HAP-1 (cell line): ENCODE measurements around the gene TSPAN2.
A peak's percentile ranks its signal among the peaks of the same experiment; 100 is the strongest.

Experiments used
- DNase-seq, 2 experiments: peaks; one replicate each; pipeline ENCODE4 v3.0.0-alpha.2; 2016 to 2020; ENCODE audit warnings: low spot score in 2 of 2
- H3K27me3 ChIP-seq: fragments of 250-450 bp; sonication (Bioruptor Pico); 2 replicates; pipeline ENCODE4 v1.5.1; 2020; ENCODE audit warnings: low read depth, mild to moderate bottlenecking, moderate library complexity
- H3K36me3 ChIP-seq: fragments of 250-450 bp; sonication (Bioruptor Pico); replicated peaks from 2 replicates; pipeline ENCODE4 v1.5.1; 2020; ENCODE audit warnings: mild to moderate bottlenecking
- H3K4me1 ChIP-seq: fragments of 250-450 bp; sonication (Bioruptor Pico); 2 replicates; pipeline ENCODE4 v1.5.1; 2020; ENCODE audit warnings: mild to moderate bottlenecking
- H3K4me3 ChIP-seq: fragments of 250-450 bp; sonication (Bioruptor Pico); 2 replicates; pipeline ENCODE4 v1.5.1; 2020; ENCODE audit warnings: mild to moderate bottlenecking, moderate library complexity
- H3K9me3 ChIP-seq: fragments of 250-450 bp; sonication (Bioruptor Pico); 2 replicates; pipeline ENCODE4 v1.5.1; 2020; ENCODE audit warnings: mild to moderate bottlenecking, moderate library complexity
- in situ Hi-C: fragments of 300-500 bp; cut with MboI; formaldehyde crosslinking; loops from 3 replicates; pipeline ENCODE4 v1.14.3; 2020; ENCODE audit warnings: low sequenced_read_pairs, inconsistent platforms, mixed read lengths

TSPAN2 gene

DNA sequence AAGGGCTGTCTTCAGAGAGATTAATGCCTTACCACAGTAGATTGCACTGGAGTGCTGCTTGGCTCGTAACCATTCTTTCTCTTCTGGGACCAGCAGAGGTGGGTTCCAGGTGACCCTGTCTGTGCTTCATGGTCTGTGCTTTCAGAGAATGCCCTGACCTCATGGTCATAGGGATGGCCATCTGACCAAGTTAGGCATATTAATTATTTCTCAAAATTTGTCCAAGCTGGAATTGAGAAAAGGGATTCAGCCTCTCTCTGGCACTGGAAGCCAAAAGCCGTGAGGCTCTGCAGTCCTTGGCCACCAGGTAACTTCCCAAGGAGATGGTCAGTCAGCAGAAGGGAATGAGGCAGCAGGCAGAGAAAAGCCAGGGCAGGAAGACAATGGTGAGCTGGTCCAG lies 37.2 kb upstream of the TSPAN2 start:
- in situ Hi-C loops = loop anchor here (25.0 kb wide), 1 partner anchor 636 kb away; the partner anchor contains the start of gene CASQ2
- no peaks in the 10 kb centered on the region for H3K4me1 ChIP-seq
- H3K36me3 ChIP-seq = no peaks in the 10 kb centered on the region
- H3K9me3 ChIP-seq = 0 out of 2 replicates have a peak, but pooled peaks cover 2% of the 10 kb centered on the region
- no peak for DNase-seq
- H3K4me3 ChIP-seq = no peak overlapping the region
- no peaks in the 10 kb centered on the region for H3K27me3 ChIP-seq

- Histone ChIP-seq H3K27me3 (no peaks in the 10 kb centered on the region), H3K4me1 (no peaks in the 10 kb centered on the region), H3K4me3 (no peak overlapping the region), H3K9me3 (0 out of 2 replicates have a peak, but pooled peaks cover 2% of the 10 kb centered on the region), H3K36me3 (no peaks in the 10 kb centered on the region)
- in situ Hi-C loops = no loop called here
- DNase-seq = no peak
Observed at GRCh38 chr1:115123116-115123515, 33.8 kb upstream of the TSPAN2 start.

- Histone ChIP-seq H3K36me3 (no peaks in the 10 kb centered on the region), H3K4me1 (no peaks in the 10 kb centered on the region), H3K27me3 (no peaks in the 10 kb centered on the region), H3K4me3 (no peak overlapping the region), H3K9me3 (0 out of 2 replicates have a peak, but pooled peaks cover 2% of the 10 kb centered on the region)
- DNase-seq = no peak
- in situ Hi-C loops = no loop called here
Observed at GRCh38 chr1:115121793-115122192, 32.5 kb upstream of the TSPAN2 start.

DNA sequence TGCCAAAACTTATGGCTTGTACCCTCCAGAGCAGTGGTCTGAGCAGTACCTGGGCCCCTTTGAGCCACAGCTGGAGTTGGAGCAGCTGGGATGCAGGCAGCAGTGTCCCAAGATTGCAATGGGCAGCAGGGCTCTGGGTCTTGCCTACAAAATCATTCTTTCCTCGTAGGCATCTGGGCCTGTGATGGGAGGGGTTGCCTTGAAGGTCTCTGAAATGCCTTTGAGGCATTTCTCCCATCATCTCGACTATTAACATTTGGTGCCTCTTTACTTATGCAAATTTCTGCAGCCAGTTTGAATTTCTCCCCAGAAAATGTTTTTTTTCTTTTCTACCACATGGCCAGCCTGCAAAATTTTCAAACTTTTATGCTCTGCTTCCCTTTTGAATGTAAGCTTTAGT lies 31.0 kb upstream of the TSPAN2 start:
- no peak for DNase-seq
- in situ Hi-C loops = no loop called here
- Histone ChIP-seq H3K4me1 (no peaks in the 10 kb centered on the region), H3K27me3 (no peaks in the 10 kb centered on the region), H3K9me3 (0 out of 2 replicates have a peak, but pooled peaks cover 2% of the 10 kb centered on the region), H3K4me3 (no peak overlapping the region), H3K36me3 (no peaks in the 10 kb centered on the region)

GRCh38 chr1:115118611-115119010 lies 29.3 kb upstream of the TSPAN2 start:
- Histone ChIP-seq H3K4me1 (no peaks in the 10 kb centered on the region), H3K36me3 (no peaks in the 10 kb centered on the region), H3K27me3 (no peaks in the 10 kb centered on the region), H3K4me3 (no peak overlapping the region), H3K9me3 (0 out of 2 replicates have a peak, but pooled peaks cover 2% of the 10 kb centered on the region)
- in situ Hi-C loops = loop anchor here (10.0 kb wide), 1 partner anchor 144 kb away; no protein-coding TSS in a partner anchor
- no peak for DNase-seq

GRCh38 chr1:115118086-115118485 lies 28.8 kb upstream of the TSPAN2 start:
- Histone ChIP-seq H3K36me3 (no peaks in the 10 kb centered on the region), H3K4me3 (no peak overlapping the region), H3K4me1 (no peaks in the 10 kb centered on the region), H3K27me3 (no peaks in the 10 kb centered on the region), H3K9me3 (0 out of 2 replicates have a peak, but pooled peaks cover 2% of the 10 kb centered on the region)
- in situ Hi-C loops = loop anchor here (10.0 kb wide), 1 partner anchor 143 kb away; no protein-coding TSS in a partner anchor
- no peak for DNase-seq

DNA sequence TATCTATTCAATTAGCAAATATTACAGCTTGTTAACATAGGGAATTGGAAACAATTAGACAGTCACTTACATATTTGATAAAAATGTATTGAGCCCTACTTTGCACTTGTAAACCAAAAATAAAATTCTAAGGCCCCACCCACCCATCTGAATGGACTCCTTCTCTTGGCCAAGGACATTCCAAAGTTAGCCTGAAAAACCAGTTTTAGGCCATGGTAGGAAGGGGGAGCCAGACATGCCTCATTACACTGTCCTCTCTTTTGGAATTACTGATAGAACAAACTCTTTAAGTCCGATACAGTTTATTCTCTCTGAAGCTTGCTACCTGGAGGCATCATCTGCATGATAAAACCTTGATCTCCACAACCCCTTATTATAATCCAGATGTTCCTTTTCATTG lies 28.0 kb upstream of the TSPAN2 start:
- no peak for DNase-seq
- Histone ChIP-seq H3K4me3 (no peak overlapping the region), H3K9me3 (no peaks in the 10 kb centered on the region), H3K36me3 (no peaks in the 10 kb centered on the region), H3K27me3 (no peaks in the 10 kb centered on the region), H3K4me1 (no peaks in the 10 kb centered on the region)
- in situ Hi-C loops = loop anchor here (10.0 kb wide), 1 partner anchor 142 kb away; no protein-coding TSS in a partner anchor

- no peaks in the 10 kb centered on the region for H3K36me3 ChIP-seq
- DNase-seq = no peak
- H3K4me3 ChIP-seq = no peak overlapping the region
- no peaks in the 10 kb centered on the region for H3K27me3 ChIP-seq
- H3K4me1 ChIP-seq = no peaks in the 10 kb centered on the region
- no peaks in the 10 kb centered on the region for H3K9me3 ChIP-seq
- in situ Hi-C loops = loop anchor here (10.0 kb wide), 1 partner anchor 142 kb away; no protein-coding TSS in a partner anchor
Observed at GRCh38 chr1:115116512-115116911, 27.2 kb upstream of the TSPAN2 start.

- no peaks in the 10 kb centered on the region for H3K4me1 ChIP-seq
- in situ Hi-C loops = loop anchor here (10.0 kb wide), 1 partner anchor 141 kb away; no protein-coding TSS in a partner anchor
- no peaks in the 10 kb centered on the region for H3K27me3 ChIP-seq
- H3K36me3 ChIP-seq = no peaks in the 10 kb centered on the region
- DNase-seq = no peak
- H3K4me3 ChIP-seq = no peak overlapping the region
- no peaks in the 10 kb centered on the region for H3K9me3 ChIP-seq
Observed at GRCh38 chr1:115115521-115116161, 26.3 kb upstream of the TSPAN2 start.

DNA sequence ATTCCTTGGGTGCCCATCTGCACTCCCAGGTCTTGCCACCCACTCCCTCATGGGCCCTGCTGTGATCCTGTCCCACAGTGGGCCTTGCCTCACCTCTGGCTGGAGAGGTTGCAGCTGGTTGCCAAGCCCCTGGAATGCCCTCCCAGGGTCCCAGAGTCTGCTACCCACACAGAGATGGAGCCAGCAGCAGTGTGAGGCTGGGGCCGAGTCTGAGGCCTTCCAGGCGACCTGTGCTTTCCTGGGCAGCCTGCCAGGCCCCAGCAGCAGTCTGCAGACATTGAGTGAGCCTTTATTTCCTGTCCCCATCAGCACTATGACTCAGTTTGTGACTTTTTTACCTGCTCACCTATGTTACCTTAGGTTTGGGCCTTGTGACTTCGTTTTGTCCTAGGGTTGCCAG lies 25.0 kb upstream of the TSPAN2 start:
- Histone ChIP-seq H3K27me3 (no peaks in the 10 kb centered on the region), H3K36me3 (no peaks in the 10 kb centered on the region), H3K4me1 (no peaks in the 10 kb centered on the region), H3K4me3 (no peak overlapping the region), H3K9me3 (no peaks in the 10 kb centered on the region)
- no peak for DNase-seq
- in situ Hi-C loops = loop anchor here (10.0 kb wide), 1 partner anchor 140 kb away; no protein-coding TSS in a partner anchor

DNA sequence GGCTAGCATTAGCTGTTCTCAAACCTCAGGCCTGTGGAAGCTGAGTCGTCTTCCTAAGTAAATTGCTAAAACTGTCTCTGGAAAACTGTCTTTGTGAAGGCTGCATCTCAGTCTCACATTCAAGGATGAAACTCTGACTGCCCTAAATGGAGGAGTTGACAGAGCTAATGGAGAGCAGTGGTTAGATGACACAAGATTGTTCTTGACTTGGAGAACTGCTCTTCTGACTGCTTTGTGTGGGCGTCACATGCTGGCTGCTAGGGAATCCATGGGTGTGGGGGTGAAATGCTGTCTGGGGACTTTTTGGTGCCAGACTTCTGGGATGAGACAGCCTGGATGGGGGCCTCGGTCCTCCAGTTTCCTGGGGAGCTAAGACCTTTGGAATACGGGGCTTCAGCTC lies 24.5 kb upstream of the TSPAN2 start:
- in situ Hi-C loops = loop anchor here (10.0 kb wide), 1 partner anchor 139 kb away; no protein-coding TSS in a partner anchor
- no peak overlapping the region for H3K4me3 ChIP-seq
- no peaks in the 10 kb centered on the region for H3K9me3 ChIP-seq
- no peaks in the 10 kb centered on the region for H3K4me1 ChIP-seq
- no peak for DNase-seq
- no peaks in the 10 kb centered on the region for H3K27me3 ChIP-seq
- H3K36me3 ChIP-seq = no peaks in the 10 kb centered on the region

DNA sequence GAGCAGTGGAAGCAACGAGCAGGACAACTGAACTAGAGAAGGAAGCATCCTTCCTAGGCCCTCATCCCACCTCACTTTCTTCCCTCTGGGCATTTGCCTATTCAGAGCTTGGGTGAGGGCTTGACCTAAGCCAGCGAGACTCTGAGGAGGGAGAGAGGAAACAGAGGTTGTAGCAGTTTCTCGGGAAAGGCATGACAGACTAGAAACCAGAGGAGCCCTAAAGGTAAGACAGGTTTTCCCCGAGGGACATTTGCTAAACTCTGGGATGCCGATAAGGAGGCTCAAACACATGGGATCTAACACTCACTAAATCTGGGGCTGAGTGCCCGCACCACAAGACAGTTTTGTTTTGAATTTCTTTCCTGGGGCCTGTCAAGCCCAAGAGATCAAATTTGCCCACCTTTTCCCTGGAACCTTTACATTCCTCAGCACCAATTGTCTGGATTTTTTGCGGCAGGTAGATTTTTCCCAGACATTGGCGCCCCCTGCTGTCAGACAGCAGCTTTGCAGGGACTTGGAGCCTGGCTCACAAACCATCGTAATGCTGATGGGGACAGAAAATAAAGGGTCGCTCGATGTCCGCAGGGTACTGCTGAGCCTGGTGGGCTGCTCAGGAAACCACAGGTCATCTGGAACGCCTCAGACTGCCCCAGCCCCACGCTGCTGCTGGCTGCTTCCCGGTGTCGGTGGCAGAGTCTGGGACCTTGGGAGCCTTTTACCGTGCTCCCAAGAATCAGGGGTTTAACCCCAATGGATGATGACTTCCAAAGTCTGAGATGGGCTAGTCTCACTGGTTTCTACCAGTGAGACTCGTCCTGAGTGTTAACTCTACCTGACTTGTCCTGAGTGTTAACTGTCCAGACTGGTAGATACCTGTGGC lies 23.4 kb upstream of the TSPAN2 start:
- DNase-seq = peak; percentile 39 to 66
- in situ Hi-C loops = loop anchor here (10.0 kb wide), 1 partner anchor 138 kb away; no protein-coding TSS in a partner anchor
- Histone ChIP-seq H3K36me3 (no peaks in the 10 kb centered on the region), H3K27me3 (no peaks in the 10 kb centered on the region; the same call in 1 of the 2 replicates), H3K9me3 (no peaks in the 10 kb centered on the region), H3K4me1 (no peaks in the 10 kb centered on the region), H3K4me3 (no peak overlapping the region)

- Histone ChIP-seq H3K4me3 (no peak overlapping the region), H3K4me1 (no peaks in the 10 kb centered on the region), H3K36me3 (no peaks in the 10 kb centered on the region), H3K9me3 (no peaks in the 10 kb centered on the region), H3K27me3 (no peaks in the 10 kb centered on the region; the same call in 1 of the 2 replicates)
- in situ Hi-C loops = no loop called here
- no peak for DNase-seq
Observed at GRCh38 chr1:115107516-115108260, 18.4 kb upstream of the TSPAN2 start.
